Loucy (cell line): Measurements from ENCODE around the gene FITM1.

Experiments used
- H2AFZ ChIP-seq: fragments of 200-600 bp; sonication (generic); 2 replicates; pipeline ENCODE4 v1.6.0; 2016; ENCODE audit warnings: antibody characterized with exemption, mild to moderate bottlenecking, low read length, moderate library complexity
- H3F3A ChIP-seq: fragments of 200-600 bp; 2 replicates; pipeline ENCODE4 v1.6.0; 2016; ENCODE audit warnings: antibody characterized with exemption, low read depth, mild to moderate bottlenecking
- H3K27me3 ChIP-seq: fragments of 200-600 bp; sonication (generic); 2 replicates; pipeline ENCODE4 v1.6.1; 2014; ENCODE audit warnings: low read length, mild to moderate bottlenecking; ENCODE audit not compliant: insufficient read depth, poor library complexity, severe bottlenecking
- H3K36me3 ChIP-seq: fragments of 200-600 bp; sonication (generic); 2 replicates; pipeline ENCODE4 v1.6.1; 2016; ENCODE audit warnings: low read length; ENCODE audit not compliant: insufficient read depth
- H3K4me1 ChIP-seq: fragments of 200-600 bp; sonication (generic); 2 replicates; pipeline ENCODE4 v1.5.1; 2014; ENCODE audit warnings: low read length, mild to moderate bottlenecking; ENCODE audit not compliant: insufficient read depth, poor library complexity, severe bottlenecking
- H3K4me2 ChIP-seq: fragments of 200-600 bp; sonication (generic); 2 replicates; pipeline ENCODE4 v1.6.0; 2014; ENCODE audit warnings: antibody characterized with exemption, low read length, low read depth, mild to moderate bottlenecking; ENCODE audit not compliant: poor library complexity, severe bottlenecking
- H3K4me3 ChIP-seq: fragments of 200-600 bp; sonication (generic); 2 replicates; pipeline ENCODE4 v1.5.1; 2014; ENCODE audit warnings: low read length, mild to moderate bottlenecking, mixed read lengths; ENCODE audit not compliant: poor library complexity, severe bottlenecking
- H3K79me2 ChIP-seq: fragments of 200-600 bp; sonication (generic); 2 replicates; pipeline ENCODE4 v1.6.1; 2014; ENCODE audit warnings: low read length; ENCODE audit not compliant: insufficient read depth
- H3K9ac ChIP-seq: fragments of 200-600 bp; sonication (generic); 2 replicates; pipeline ENCODE4 v1.6.0; 2014; ENCODE audit warnings: mild to moderate bottlenecking, low read depth, low read length, moderate library complexity; ENCODE audit not compliant: poor library complexity, severe bottlenecking
- H3K9me2 ChIP-seq: fragments of 200-600 bp; sonication (generic); replicated peaks from 2 replicates; pipeline ENCODE4 v1.6.1; 2016; ENCODE audit warnings: low read depth, low read length, mixed read lengths
- H3K9me3 ChIP-seq: fragments of 200-600 bp; sonication (generic); 2 replicates; pipeline ENCODE4 v1.6.1; 2014; ENCODE audit warnings: mild to moderate bottlenecking, antibody characterized with exemption, low read length, low read depth; ENCODE audit not compliant: insufficient read depth
- H4K20me1 ChIP-seq: fragments of 200-600 bp; sonication (generic); 2 replicates; pipeline ENCODE4 v1.6.0; 2014; ENCODE audit warnings: antibody characterized with exemption, low read length, mild to moderate bottlenecking; ENCODE audit not compliant: insufficient read depth, poor library complexity, severe bottlenecking
- EZH2phosphoT487 ChIP-seq: fragments of 200-600 bp; IDR thresholded peaks from 2 replicates; pipeline ENCODE4 v1.6.1; 2018; ENCODE audit warnings: antibody characterized with exemption, mild to moderate bottlenecking, moderate library complexity, borderline replicate concordance
- TF ChIP-seq, protein P1 (sequence below): fragments of 200-600 bp; sonication (generic); conservative IDR thresholded peaks from 2 replicates; pipeline ENCODE4 v1.5.1; 2014; ENCODE audit warnings: mild to moderate bottlenecking, antibody characterized with exemption, low read length

Gene FITM1

DNA sequence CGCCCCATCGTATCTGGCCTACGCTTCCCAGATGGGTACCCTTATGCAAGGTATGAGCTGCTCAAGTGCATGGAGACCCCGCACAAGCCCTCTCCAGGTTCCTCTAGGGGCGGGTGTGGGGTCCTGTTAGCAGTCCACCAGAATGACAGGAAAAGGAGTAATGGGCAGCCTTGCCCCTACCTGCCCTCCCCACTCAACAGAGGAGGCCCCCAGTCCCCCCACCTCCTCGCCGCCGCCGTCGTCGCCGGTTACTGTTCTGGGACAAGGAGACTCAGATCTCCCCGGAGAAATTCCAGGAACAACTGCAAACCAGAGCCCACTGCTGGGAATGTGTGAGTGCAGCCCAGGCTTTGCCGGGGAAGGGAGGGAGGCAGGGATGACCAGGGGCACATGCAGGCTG, 47.4 kb downstream of the FITM1 start:
- Histone ChIP-seq H3K4me1 (no peaks in the 10 kb centered on the region), H3K9me2 (no peaks in the 10 kb centered on the region), H3K79me2 (no peaks in the 10 kb centered on the region), H3F3A (no peaks in the 10 kb centered on the region), H4K20me1 (no peaks in the 10 kb centered on the region), H2AFZ (no peak overlapping the region), H3K4me2 (no peak overlapping the region), H3K36me3 (peaks cover 7% of the 10 kb centered on the region; the same call in 1 of the 2 replicates), H3K9me3 (no peaks in the 10 kb centered on the region), H3K27me3 (no peaks in the 10 kb centered on the region), H3K9ac (no peak overlapping the region), H3K4me3 (no peak overlapping the region)
- TF ChIP-seq, protein P1, sequence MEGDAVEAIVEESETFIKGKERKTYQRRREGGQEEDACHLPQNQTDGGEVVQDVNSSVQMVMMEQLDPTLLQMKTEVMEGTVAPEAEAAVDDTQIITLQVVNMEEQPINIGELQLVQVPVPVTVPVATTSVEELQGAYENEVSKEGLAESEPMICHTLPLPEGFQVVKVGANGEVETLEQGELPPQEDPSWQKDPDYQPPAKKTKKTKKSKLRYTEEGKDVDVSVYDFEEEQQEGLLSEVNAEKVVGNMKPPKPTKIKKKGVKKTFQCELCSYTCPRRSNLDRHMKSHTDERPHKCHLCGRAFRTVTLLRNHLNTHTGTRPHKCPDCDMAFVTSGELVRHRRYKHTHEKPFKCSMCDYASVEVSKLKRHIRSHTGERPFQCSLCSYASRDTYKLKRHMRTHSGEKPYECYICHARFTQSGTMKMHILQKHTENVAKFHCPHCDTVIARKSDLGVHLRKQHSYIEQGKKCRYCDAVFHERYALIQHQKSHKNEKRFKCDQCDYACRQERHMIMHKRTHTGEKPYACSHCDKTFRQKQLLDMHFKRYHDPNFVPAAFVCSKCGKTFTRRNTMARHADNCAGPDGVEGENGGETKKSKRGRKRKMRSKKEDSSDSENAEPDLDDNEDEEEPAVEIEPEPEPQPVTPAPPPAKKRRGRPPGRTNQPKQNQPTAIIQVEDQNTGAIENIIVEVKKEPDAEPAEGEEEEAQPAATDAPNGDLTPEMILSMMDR: no peak
- no peak for TF ChIP-seq EZH2phosphoT487

DNA sequence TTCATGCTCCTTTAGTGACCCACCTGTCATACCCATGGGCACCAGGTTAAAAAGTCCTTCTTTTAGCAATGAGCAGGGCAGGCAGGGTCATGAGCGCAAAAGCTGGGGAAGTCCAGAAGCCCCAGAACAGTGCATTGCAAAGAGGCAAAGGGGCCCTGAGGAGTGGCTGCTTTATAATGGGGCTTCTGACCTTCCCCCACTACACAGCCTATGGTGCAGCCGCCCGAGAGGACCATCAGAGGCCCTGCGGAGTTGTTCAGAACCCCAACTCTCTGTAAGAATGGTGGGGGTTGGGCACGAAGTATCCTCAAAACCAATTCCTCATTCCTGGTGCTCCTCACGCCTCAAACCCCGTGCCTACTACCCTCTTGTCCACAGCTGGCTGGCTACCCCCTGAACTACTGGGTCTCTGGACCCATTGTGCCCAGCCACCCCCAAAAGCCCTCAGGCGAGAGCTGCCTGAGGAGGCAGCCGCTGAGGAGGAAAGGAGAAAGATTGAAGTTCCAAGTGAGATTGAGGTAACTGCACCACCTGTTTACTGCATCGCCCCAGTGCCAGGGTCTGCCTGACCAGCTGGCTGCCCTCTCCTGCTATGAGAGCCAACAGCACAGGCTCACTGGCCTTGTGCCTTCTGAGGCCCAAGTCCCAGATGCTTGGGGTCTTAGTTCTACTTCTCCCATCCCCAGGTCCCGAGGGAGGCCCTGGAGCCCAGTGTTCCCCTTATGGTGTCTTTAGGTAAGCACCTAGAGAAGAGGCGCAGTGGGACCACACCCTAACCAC, 48.1 kb downstream of the FITM1 start:
- H3K9ac ChIP-seq: no peak overlapping the region
- H3F3A ChIP-seq: no peaks in the 10 kb centered on the region
- H3K79me2 ChIP-seq: no peaks in the 10 kb centered on the region
- no peaks in the 10 kb centered on the region for H3K9me3 ChIP-seq
- no peaks in the 10 kb centered on the region for H3K4me1 ChIP-seq
- H3K27me3 ChIP-seq: no peaks in the 10 kb centered on the region
- H3K9me2 ChIP-seq: no peaks in the 10 kb centered on the region
- TF ChIP-seq EZH2phosphoT487: no peak
- TF ChIP-seq, protein P1: no peak
- peaks cover 7% of the 10 kb centered on the region; the same call in 1 of the 2 replicates for H3K36me3 ChIP-seq
- H3K4me2 ChIP-seq: no peak overlapping the region
- H2AFZ ChIP-seq: no peak overlapping the region
- H3K4me3 ChIP-seq: no peak overlapping the region
- no peaks in the 10 kb centered on the region for H4K20me1 ChIP-seq

DNA sequence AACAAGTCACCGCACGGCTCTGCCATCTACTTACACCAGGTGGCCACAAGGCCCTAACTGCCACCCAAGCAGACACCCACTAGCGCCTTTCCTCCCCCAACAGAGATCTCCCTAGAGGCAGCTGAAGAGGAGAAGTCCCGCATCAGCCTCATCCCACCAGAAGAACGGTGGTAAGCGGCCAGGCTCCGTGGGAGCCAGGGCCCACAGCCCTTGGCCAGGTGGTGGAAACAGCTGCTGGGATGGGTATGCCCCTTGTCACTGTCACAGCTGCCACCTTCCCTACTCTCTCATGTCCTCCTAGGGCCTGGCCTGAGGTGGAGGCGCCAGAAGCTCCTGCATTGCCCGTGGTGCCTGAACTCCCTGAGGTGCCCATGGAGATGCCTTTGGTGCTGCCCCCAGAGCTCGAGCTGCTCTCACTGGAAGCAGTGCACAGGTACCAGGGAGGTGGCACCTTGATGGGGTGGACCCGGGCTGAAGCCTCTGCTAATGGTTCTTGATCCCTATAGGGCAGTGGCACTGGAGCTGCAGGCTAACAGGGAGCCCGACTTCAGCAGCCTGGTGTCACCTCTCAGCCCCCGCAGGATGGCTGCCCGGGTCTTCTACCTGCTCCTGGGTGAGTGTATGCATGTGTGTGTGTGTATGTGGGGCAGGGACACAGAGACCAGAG, 49.0 kb downstream of the FITM1 start:
- no peak overlapping the region for H2AFZ ChIP-seq
- H3K79me2 ChIP-seq: no peaks in the 10 kb centered on the region
- no peaks in the 10 kb centered on the region for H3K9me3 ChIP-seq
- H3K9ac ChIP-seq: no peak overlapping the region
- H4K20me1 ChIP-seq: no peaks in the 10 kb centered on the region
- H3K4me2 ChIP-seq: no peak overlapping the region
- H3K4me3 ChIP-seq: no peak overlapping the region
- peaks cover 7% of the 10 kb centered on the region; the same call in 1 of the 2 replicates for H3K36me3 ChIP-seq
- no peak for TF ChIP-seq EZH2phosphoT487
- TF ChIP-seq, protein P1: no peak
- no peaks in the 10 kb centered on the region for H3K4me1 ChIP-seq
- H3K9me2 ChIP-seq: no peaks in the 10 kb centered on the region
- no peaks in the 10 kb centered on the region for H3K27me3 ChIP-seq
- H3F3A ChIP-seq: no peaks in the 10 kb centered on the region
